K562 (cell line): ENCODE data around the gene COMMD1.

Source experiments
- CBX3 ChIP-seq, 2 experiments: IDR thresholded peaks; 1 replicate in 1 of 2; 2 replicates in 1 of 2; pipeline ENCODE4 v1.6.1; 2012; ENCODE audit warnings: inconsistent platforms in 2 of 2, low read length in 2 of 2, borderline replicate concordance in 1 of 2, control low read depth in 1 of 2
- EGR1 ChIP-seq: fragments of 450-650 bp; conservative IDR thresholded peaks from 2 replicates; pipeline ENCODE4 v1.6.1; 2017; ENCODE audit warnings: mild to moderate bottlenecking
- EP300 ChIP-seq: IDR thresholded peaks from 2 replicates; pipeline ENCODE4 v1.6.1; 2012; ENCODE audit warnings: low read length, improper control_type of control experiment
- FOS ChIP-seq: IDR thresholded peaks from 3 replicates; pipeline ENCODE4 v1.6.1; 2011; ENCODE audit not compliant: insufficient read length; ENCODE audit errors: extremely low read depth
- TEAD4 ChIP-seq, 2 experiments: sonication (generic) in 1 of 2; formaldehyde crosslinking in 1 of 2; IDR thresholded peaks; 2 replicates each; pipeline versions ENCODE4 v1.6.1 to v1.8.0; 2012 to 2022; ENCODE audit warnings: borderline replicate concordance in 1 of 2, inconsistent platforms in 1 of 2, low read length in 1 of 2, mild to moderate bottlenecking in 1 of 2, missing genetic modification reagents in 1 of 2
- USF1 ChIP-seq: sonication (generic); formaldehyde crosslinking; IDR thresholded peaks from 2 replicates; pipeline ENCODE4 v1.9.0; 2022; ENCODE audit warnings: mild to moderate bottlenecking, missing genetic modification reagents
- ZBTB26 ChIP-seq: fragments of 450-650 bp; formaldehyde crosslinking; IDR thresholded peaks from 2 replicates; pipeline ENCODE4 v1.4.0; 2022; ENCODE audit warnings: missing genetic modification characterization
- ZNF24 ChIP-seq: fragments of 450-650 bp; IDR thresholded peaks from 2 replicates; pipeline ENCODE4 v1.6.1; 2016
- ZNF263 ChIP-seq: sonication (generic); formaldehyde crosslinking; IDR thresholded peaks from 2 replicates; pipeline ENCODE4 v1.8.0; 2022; ENCODE audit warnings: mild to moderate bottlenecking, missing genetic modification reagents, borderline replicate concordance
- ZNF384 ChIP-seq: IDR thresholded peaks from 2 replicates; pipeline ENCODE4 v1.6.1; 2012; ENCODE audit warnings: low read depth, low read length, improper control_type of control experiment
- ZZZ3 ChIP-seq: fragments of 450-650 bp; IDR thresholded peaks from 2 replicates; pipeline ENCODE4 v1.6.1; 2016; ENCODE audit warnings: antibody characterized with exemption, mild to moderate bottlenecking, moderate library complexity

GRCh38 chr2:62151306-62151638 is 245.8 kb downstream of the COMMD1 start:
- no peak for TF ChIP-seq TEAD4 (IDR thresholded peaks at IDR 0.05; ENCODE audit: low read length)
- no peak for TF ChIP-seq TEAD4 (CRISPR knock-in tag; IDR thresholded peaks at IDR 0.05; ENCODE audit: borderline replicate concordance)
- no peak for TF ChIP-seq FOS
- TF ChIP-seq EGR1 = no peak
- no peak for TF ChIP-seq ZZZ3
- no peak for TF ChIP-seq USF1 (CRISPR knock-in tag)
- TF ChIP-seq ZNF384 = no peak
- no peak for TF ChIP-seq ZNF24
- no peak for TF ChIP-seq ZNF263 (CRISPR knock-in tag)
- TF ChIP-seq CBX3 (IDR thresholded peaks at IDR 0.05; ENCODE audit: borderline replicate concordance in 1 of 2, low read length in 2 of 2) = no peak
- TF ChIP-seq EP300 = no peak
- no peak for TF ChIP-seq ZBTB26 (CRISPR knock-in tag)
